HEK293 (cell line): ENCODE results near the gene RNF44.

Experiments used
- BCL11A ChIP-seq: fragments of 450-650 bp; formaldehyde crosslinking; IDR thresholded peaks from 2 replicates; pipeline ENCODE4 v1.5.1; 2016; ENCODE audit warnings: low read depth, missing biosample characterization, missing genetic modification characterization
- CTCF ChIP-seq: fragments of 450-650 bp; formaldehyde crosslinking; IDR thresholded peaks from 2 replicates; pipeline ENCODE4 v1.5.1; 2016; ENCODE audit warnings: missing biosample characterization, missing genetic modification characterization
- TCF7L2 ChIP-seq: IDR thresholded peaks from 2 replicates; pipeline ENCODE4 v1.6.1; 2011; ENCODE audit warnings: low read depth, mild to moderate bottlenecking, inconsistent platforms, low read length, moderate library complexity, borderline replicate concordance
- TSHZ1 ChIP-seq: fragments of 450-650 bp; formaldehyde crosslinking; IDR thresholded peaks from 2 replicates; pipeline ENCODE4 v1.5.1; 2016; ENCODE audit warnings: missing biosample characterization, missing genetic modification characterization, borderline replicate concordance
- ZBTB7A ChIP-seq: fragments of 450-650 bp; formaldehyde crosslinking; IDR thresholded peaks from 2 replicates; pipeline ENCODE4 v1.5.1; 2016; ENCODE audit warnings: low read depth, missing biosample characterization, missing genetic modification characterization
- ZFHX2 ChIP-seq: fragments of 450-650 bp; formaldehyde crosslinking; conservative IDR thresholded peaks from 2 replicates; pipeline ENCODE4 v1.5.1; 2016; ENCODE audit warnings: missing biosample characterization, missing genetic modification characterization
- ZNF184 ChIP-seq: fragments of 450-650 bp; IDR thresholded peaks from 2 replicates; pipeline ENCODE4 v1.5.1; 2018; ENCODE audit warnings: missing biosample characterization, mild to moderate bottlenecking, missing genetic modification characterization
- ZNF2 ChIP-seq: fragments of 450-650 bp; formaldehyde crosslinking; IDR thresholded peaks from 2 replicates; pipeline ENCODE4 v1.5.1; 2016; ENCODE audit warnings: missing biosample characterization, missing genetic modification characterization
- ZNF704 ChIP-seq: fragments of 450-650 bp; formaldehyde crosslinking; IDR thresholded peaks from 2 replicates; pipeline ENCODE4 v1.5.1; 2016; ENCODE audit warnings: missing biosample characterization, missing genetic modification characterization
- ZNF768 ChIP-seq: fragments of 450-650 bp; formaldehyde crosslinking; IDR thresholded peaks from 2 replicates; pipeline ENCODE4 v1.5.1; 2018; ENCODE audit warnings: missing biosample characterization, mild to moderate bottlenecking, missing genetic modification characterization
- ZSCAN23 ChIP-seq: fragments of 450-650 bp; formaldehyde crosslinking; IDR thresholded peaks from 2 replicates; pipeline ENCODE4 v1.5.1; 2016; ENCODE audit warnings: missing biosample characterization, missing genetic modification characterization
- ZSCAN4 ChIP-seq: fragments of 450-650 bp; formaldehyde crosslinking; IDR thresholded peaks from 2 replicates; pipeline ENCODE4 v1.5.1; 2017; ENCODE audit warnings: missing biosample characterization, missing genetic modification characterization

GRCh38 chr5:176579323-176579722, 42.1 kb upstream of the RNF44 start:
- TF ChIP-seq ZNF184 (tag by site-specific recombination) = no peak
- TF ChIP-seq CTCF (tag by site-specific recombination) = no peak
- no peak for TF ChIP-seq ZSCAN23 (tag by site-specific recombination)
- TF ChIP-seq TCF7L2 = no peak
- no peak for TF ChIP-seq ZFHX2 (tag by site-specific recombination)
- TF ChIP-seq TSHZ1 (tag by site-specific recombination) = no peak
- no peak for TF ChIP-seq ZNF2 (tag by site-specific recombination)
- no peak for TF ChIP-seq ZNF768
- TF ChIP-seq BCL11A (tag by site-specific recombination) = no peak
- no peak for TF ChIP-seq ZBTB7A (tag by site-specific recombination)
- no peak for TF ChIP-seq ZNF704 (tag by site-specific recombination)
- TF ChIP-seq ZSCAN4 = no peak
